ENCODE measurements around the gene CHODL. TPM values are rescaled to one million over a fixed set of nuclear protein-coding genes. Genes with fewer than 3 reads are reported as not detected.

CHODL gene, protein sequence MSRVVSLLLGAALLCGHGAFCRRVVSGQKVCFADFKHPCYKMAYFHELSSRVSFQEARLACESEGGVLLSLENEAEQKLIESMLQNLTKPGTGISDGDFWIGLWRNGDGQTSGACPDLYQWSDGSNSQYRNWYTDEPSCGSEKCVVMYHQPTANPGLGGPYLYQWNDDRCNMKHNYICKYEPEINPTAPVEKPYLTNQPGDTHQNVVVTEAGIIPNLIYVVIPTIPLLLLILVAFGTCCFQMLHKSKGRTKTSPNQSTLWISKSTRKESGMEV
- 1.6 and 5.2 TPM in 2 replicates for total RNA-seq (ENCODE audit: low replicate concordance)

DNA sequence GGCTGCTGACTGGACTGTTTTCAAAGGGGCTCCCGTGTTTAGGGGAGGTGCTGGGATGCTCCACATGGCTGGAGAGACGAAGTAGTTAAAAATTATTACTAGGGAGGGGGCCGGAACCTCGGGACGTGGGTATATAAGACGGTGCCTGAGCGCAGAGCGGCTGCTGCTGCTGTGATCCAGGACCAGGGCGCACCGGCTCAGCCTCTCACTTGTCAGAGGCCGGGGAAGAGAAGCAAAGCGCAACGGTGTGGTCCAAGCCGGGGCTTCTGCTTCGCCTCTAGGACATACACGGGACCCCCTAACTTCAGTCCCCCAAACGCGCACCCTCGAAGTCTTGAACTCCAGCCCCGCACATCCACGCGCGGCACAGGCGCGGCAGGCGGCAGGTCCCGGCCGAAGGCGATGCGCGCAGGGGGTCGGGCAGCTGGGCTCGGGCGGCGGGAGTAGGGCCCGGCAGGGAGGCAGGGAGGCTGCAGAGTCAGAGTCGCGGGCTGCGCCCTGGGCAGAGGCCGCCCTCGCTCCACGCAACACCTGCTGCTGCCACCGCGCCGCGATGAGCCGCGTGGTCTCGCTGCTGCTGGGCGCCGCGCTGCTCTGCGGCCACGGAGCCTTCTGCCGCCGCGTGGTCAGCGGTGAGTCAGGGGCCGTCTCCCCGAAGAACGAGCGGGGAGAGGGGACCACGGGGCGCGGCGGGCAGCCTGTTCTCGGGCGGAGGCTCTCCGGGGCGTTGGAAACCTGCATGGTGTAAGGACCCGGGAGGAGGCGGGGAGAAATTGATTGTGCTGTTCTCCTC, at the start of gene CHODL:
Gene CHODL, plus strand, starts transcription at position 163 of the 793 bp plus-strand sequence. Its CDS starts 391 bp downstream, at position 554.
- DNase-seq (ENCODE audit: low spot score): peak; percentile 49
- Histone ChIP-seq H3K4me3 (peak within 1 kb of the TSS; percentile 57), H3K36me3 (no peaks in the 10 kb centered on the region), H3K9ac (no peak within 1 kb of the TSS), H3K9me3 (ENCODE audit: low read depth) (no peaks in the 10 kb centered on the region), H4K20me1 (ENCODE audit: low read depth) (no peaks in the 10 kb centered on the region), H3K27ac (no peak within 1 kb of the TSS), H3K4me1 (no peaks in the 10 kb centered on the region), H3F3A (ENCODE audit: low read depth) (peaks cover 16% of the 10 kb centered on the region), H3K4me2 (peak within 1 kb of the TSS; percentile 86), H2AFZ (replicated peaks) (peak within 1 kb of the TSS; percentile 70), H3K27me3 (peaks cover 67% of the 10 kb centered on the region), H3K79me2 (ENCODE audit: low read depth) (no peaks in the 10 kb centered on the region)
- peaks cover 10% of the 10 kb centered on the region for H3K4me1 Mint-ChIP-seq
- peaks cover 20% of the 10 kb centered on the region for H3K27me3 Mint-ChIP-seq (ENCODE audit: insufficient read depth, low read depth)
- no peaks in the 10 kb centered on the region for H3K9me3 Mint-ChIP-seq
- H3K27ac Mint-ChIP-seq: no peak within 1 kb of the TSS
- peak within 1 kb of the TSS; percentile 93 for H3K4me3 Mint-ChIP-seq
- no peaks in the 10 kb centered on the region for H3K36me3 Mint-ChIP-seq
- peak; percentile 75 for TF ChIP-seq EZH2 (IDR thresholded peaks at IDR 0.05)
- no peak for TF ChIP-seq EZH2phosphoT487 (IDR thresholded peaks at IDR 0.05)

GRCh38 chr21:18204931-18205330, 39.7 kb upstream of the CHODL start:
- Histone ChIP-seq H3K9ac (no peak overlapping the region), H3K9me3 (ENCODE audit: low read depth) (no peaks in the 10 kb centered on the region), H3K27me3 (no peaks in the 10 kb centered on the region), H2AFZ (replicated peaks) (no peak overlapping the region), H3K4me2 (no peak overlapping the region), H3K4me1 (no peaks in the 10 kb centered on the region), H3K79me2 (ENCODE audit: low read depth) (no peaks in the 10 kb centered on the region), H3F3A (ENCODE audit: low read depth) (no peaks in the 10 kb centered on the region), H4K20me1 (ENCODE audit: low read depth) (no peaks in the 10 kb centered on the region), H3K27ac (no peak overlapping the region), H3K4me3 (no peak overlapping the region), H3K36me3 (no peaks in the 10 kb centered on the region)
- Mint-ChIP-seq H3K27ac (no peak overlapping the region), H3K36me3 (no peaks in the 10 kb centered on the region), H3K27me3 (ENCODE audit: insufficient read depth, low read depth) (no peaks in the 10 kb centered on the region), H3K9me3 (no peaks in the 10 kb centered on the region), H3K4me1 (no peaks in the 10 kb centered on the region), H3K4me3 (no peak overlapping the region)
- DNase-seq (ENCODE audit: low spot score): peak; percentile 22
- TF ChIP-seq EZH2 (IDR thresholded peaks at IDR 0.05): no peak
- TF ChIP-seq, protein P1, sequence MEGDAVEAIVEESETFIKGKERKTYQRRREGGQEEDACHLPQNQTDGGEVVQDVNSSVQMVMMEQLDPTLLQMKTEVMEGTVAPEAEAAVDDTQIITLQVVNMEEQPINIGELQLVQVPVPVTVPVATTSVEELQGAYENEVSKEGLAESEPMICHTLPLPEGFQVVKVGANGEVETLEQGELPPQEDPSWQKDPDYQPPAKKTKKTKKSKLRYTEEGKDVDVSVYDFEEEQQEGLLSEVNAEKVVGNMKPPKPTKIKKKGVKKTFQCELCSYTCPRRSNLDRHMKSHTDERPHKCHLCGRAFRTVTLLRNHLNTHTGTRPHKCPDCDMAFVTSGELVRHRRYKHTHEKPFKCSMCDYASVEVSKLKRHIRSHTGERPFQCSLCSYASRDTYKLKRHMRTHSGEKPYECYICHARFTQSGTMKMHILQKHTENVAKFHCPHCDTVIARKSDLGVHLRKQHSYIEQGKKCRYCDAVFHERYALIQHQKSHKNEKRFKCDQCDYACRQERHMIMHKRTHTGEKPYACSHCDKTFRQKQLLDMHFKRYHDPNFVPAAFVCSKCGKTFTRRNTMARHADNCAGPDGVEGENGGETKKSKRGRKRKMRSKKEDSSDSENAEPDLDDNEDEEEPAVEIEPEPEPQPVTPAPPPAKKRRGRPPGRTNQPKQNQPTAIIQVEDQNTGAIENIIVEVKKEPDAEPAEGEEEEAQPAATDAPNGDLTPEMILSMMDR (IDR thresholded peaks at IDR 0.05): peak; percentile 38

DNA sequence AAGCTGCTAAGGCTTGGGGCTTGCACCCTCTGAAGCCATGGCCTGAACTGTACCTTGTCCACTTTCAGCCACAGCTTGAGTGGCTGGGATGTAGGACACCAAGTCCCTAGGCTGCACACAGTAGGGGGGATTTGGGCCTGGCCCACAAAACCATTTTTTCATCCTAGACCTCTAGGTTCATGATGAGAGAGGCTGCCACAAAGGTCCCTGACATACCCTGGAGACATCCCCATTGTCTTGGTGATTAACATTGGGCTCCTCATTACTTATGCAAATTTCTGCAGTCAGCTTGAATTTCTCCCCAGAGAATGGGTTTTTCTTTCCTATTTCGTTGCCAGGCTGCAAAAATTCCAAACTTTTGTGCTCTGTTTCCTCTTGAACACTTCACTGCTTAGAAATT, 26.3 kb upstream of the CHODL start:
- Mint-ChIP-seq H3K9me3 (peaks cover 15% of the 10 kb centered on the region), H3K27ac (no peak overlapping the region), H3K4me3 (no peak overlapping the region), H3K27me3 (ENCODE audit: insufficient read depth, low read depth) (no peaks in the 10 kb centered on the region), H3K36me3 (no peaks in the 10 kb centered on the region), H3K4me1 (no peaks in the 10 kb centered on the region)
- H3K79me2 ChIP-seq (ENCODE audit: low read depth): no peaks in the 10 kb centered on the region
- no peak overlapping the region for H3K9ac ChIP-seq
- no peak for DNase-seq (ENCODE audit: low spot score)
- no peak overlapping the region for H3K4me3 ChIP-seq
- H3K27me3 ChIP-seq: no peaks in the 10 kb centered on the region
- no peak overlapping the region for H3K27ac ChIP-seq
- H3K36me3 ChIP-seq: no peaks in the 10 kb centered on the region
- no peak overlapping the region for H2AFZ ChIP-seq (replicated peaks)
- TF ChIP-seq EZH2 (IDR thresholded peaks at IDR 0.05): no peak
- H3K4me2 ChIP-seq: no peak overlapping the region
- H3K9me3 ChIP-seq (ENCODE audit: low read depth): peaks cover 5% of the 10 kb centered on the region
- no peaks in the 10 kb centered on the region for H3F3A ChIP-seq (ENCODE audit: low read depth)
- H3K4me1 ChIP-seq: no peaks in the 10 kb centered on the region
- H4K20me1 ChIP-seq (ENCODE audit: low read depth): no peaks in the 10 kb centered on the region

DNA sequence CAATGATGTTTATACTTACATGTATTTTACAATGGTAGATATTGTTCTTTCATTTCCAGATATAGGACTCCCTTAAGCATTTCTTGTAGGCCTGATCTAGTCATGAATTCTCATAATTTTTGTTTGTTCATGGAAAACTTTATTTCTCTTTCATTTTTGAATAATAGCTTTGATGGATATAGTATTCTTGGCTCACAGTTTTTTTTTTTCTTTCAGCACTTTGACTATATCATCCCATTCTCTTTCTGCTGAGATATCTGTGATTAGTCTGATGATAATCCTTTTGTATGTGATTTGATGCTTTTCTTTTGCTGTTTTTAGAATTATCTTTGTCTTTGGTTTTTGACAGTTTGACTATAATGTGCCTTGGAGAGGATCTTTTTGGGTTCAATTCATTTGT, 24.1 kb upstream of the CHODL start:
- Histone ChIP-seq H3K27me3 (no peaks in the 10 kb centered on the region), H3K79me2 (ENCODE audit: low read depth) (no peaks in the 10 kb centered on the region), H2AFZ (replicated peaks) (no peak overlapping the region), H3K36me3 (no peaks in the 10 kb centered on the region), H3K4me2 (no peak overlapping the region), H4K20me1 (ENCODE audit: low read depth) (no peaks in the 10 kb centered on the region), H3K9me3 (ENCODE audit: low read depth) (peaks cover 5% of the 10 kb centered on the region), H3K9ac (no peak overlapping the region), H3K4me3 (no peak overlapping the region), H3K4me1 (no peaks in the 10 kb centered on the region), H3K27ac (no peak overlapping the region), H3F3A (ENCODE audit: low read depth) (no peaks in the 10 kb centered on the region)
- TF ChIP-seq, protein P1 (IDR thresholded peaks at IDR 0.05): no peak
- TF ChIP-seq EZH2 (IDR thresholded peaks at IDR 0.05): no peak
- no peak for TF ChIP-seq EZH2phosphoT487 (IDR thresholded peaks at IDR 0.05)
- no peak for DNase-seq (ENCODE audit: low spot score)
- H3K4me3 Mint-ChIP-seq: no peak overlapping the region
- no peaks in the 10 kb centered on the region for H3K4me1 Mint-ChIP-seq
- no peaks in the 10 kb centered on the region for H3K36me3 Mint-ChIP-seq
- H3K9me3 Mint-ChIP-seq: peaks cover 15% of the 10 kb centered on the region
- H3K27ac Mint-ChIP-seq: no peak overlapping the region
- no peaks in the 10 kb centered on the region for H3K27me3 Mint-ChIP-seq (ENCODE audit: insufficient read depth, low read depth)

Measured in neural progenitor cell (in vitro differentiated cells).